Measurements from ENCODE around the gene IL1A.

DNA sequence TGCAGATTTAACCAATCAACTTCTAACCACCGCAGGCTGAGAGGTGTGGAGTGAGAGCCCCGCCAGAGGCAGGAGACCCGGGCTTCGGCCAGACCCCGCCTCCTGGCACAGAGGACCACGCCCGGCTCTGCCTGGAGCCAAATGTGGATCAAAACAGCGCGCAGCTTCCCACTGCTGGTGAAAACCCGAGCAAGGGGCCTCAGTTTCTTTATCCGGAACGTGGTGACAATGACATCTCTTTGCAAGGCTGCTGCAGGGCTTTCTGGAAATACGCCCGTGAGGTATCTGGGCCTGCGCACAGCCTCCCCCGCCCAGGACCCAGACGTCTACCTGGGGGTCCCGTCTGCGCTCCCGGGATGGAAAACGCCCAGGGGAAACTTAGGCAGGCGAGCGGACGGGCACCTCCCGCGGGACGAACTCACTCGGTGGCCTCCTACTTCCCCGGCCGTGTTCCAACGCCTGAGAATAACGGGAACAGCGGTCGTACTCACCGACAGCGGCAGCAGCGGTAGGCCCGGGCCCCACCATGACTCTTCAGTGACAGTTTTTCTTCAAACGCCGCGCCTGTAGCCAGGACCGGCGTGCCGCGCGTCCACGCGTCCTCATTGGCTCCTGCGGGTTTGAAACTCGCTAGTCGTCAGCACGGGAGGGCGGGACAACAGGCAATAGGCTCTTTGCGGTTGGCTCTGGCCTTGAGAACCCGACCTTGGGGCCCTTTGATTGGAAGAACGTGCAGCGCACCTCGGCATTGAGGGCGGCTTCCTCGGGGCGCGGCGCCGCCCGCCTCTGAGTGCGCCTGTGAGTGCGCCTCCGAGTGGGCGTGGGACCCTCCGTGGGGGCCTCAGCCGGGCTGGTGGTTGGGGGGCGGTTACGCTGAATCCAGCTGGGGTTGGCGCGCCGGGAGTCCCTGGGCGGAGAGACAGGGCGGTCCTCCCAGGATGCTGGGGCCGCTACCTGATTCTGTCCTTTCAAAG is 19.9 kb downstream of the IL1A start, which contains the start of gene CKAP2L:
- TF ChIP-seq, protein P1, sequence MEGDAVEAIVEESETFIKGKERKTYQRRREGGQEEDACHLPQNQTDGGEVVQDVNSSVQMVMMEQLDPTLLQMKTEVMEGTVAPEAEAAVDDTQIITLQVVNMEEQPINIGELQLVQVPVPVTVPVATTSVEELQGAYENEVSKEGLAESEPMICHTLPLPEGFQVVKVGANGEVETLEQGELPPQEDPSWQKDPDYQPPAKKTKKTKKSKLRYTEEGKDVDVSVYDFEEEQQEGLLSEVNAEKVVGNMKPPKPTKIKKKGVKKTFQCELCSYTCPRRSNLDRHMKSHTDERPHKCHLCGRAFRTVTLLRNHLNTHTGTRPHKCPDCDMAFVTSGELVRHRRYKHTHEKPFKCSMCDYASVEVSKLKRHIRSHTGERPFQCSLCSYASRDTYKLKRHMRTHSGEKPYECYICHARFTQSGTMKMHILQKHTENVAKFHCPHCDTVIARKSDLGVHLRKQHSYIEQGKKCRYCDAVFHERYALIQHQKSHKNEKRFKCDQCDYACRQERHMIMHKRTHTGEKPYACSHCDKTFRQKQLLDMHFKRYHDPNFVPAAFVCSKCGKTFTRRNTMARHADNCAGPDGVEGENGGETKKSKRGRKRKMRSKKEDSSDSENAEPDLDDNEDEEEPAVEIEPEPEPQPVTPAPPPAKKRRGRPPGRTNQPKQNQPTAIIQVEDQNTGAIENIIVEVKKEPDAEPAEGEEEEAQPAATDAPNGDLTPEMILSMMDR (conservative IDR thresholded peaks at IDR 0.05; ENCODE audit: low read depth, low read length) = no peak; the same call in 1 of the 2 replicates
- no peak for TF ChIP-seq EZH2 (IDR thresholded peaks at IDR 0.05; ENCODE audit: low read length, unreplicated experiment)
